B cell (primary cell): ENCODE results near the gene WWC2. TPM values are rescaled to one million over a fixed set of nuclear protein-coding genes. Genes with fewer than 3 reads are reported as not detected.

Experiments
- ATAC-seq: fragments of 200-7000 bp; cut with Tn5 transposase; one replicate; pipeline ENCODE4 v1.10.0; 2021; ENCODE audit warnings: low read depth, mild to moderate bottlenecking, moderate number of reproducible peaks, moderate library complexity
- CTCF ChIA-PET: fragments of 350-600 bp; sonication (Branson Sonifier 250); formaldehyde crosslinking; loops from one replicate; lab custom pipeline; 2021; ENCODE audit warnings: antibody characterized with exemption, inconsistent platforms; lab: Charles Lee
- POLR2A ChIA-PET: fragments of 350-600 bp; sonication (Branson Sonifier 250); formaldehyde crosslinking; loops from one replicate; lab custom pipeline; 2021; ENCODE audit warnings: antibody characterized with exemption; lab: Charles Lee
- DNase-seq: peaks from one replicate; pipeline ENCODE4 v3.0.0; 2013
- H2AFZ ChIP-seq: 2 replicates; pipeline ENCODE4 v1.6.1; 2012; ENCODE audit warnings: mild to moderate bottlenecking, low read depth, low read length; ENCODE audit not compliant: insufficient read depth, poor library complexity, severe bottlenecking
- H3K27ac ChIP-seq, 2 donors: 1 replicate in 1 of 2; 2 replicates in 1 of 2; pipeline ENCODE4 v1.5.1; 2012 to 2013; ENCODE audit warnings: low read length in 2 of 2, mild to moderate bottlenecking in 2 of 2, moderate library complexity in 1 of 2
- H3K27me3 ChIP-seq, 4 experiments: fragments of 200-600 bp in 1 of 4; sonication (generic) in 1 of 4; replicated peaks in 1 of 4; 1 replicate in 2 of 4; 2 replicates in 2 of 4; pipeline versions ENCODE4 v1.6.1 to v1.7.0; 2013 to 2016; ENCODE audit warnings: low read length in 3 of 4, mild to moderate bottlenecking in 2 of 4, mixed read lengths in 1 of 4, moderate library complexity in 1 of 4; ENCODE audit not compliant: insufficient read depth in 4 of 4, control insufficient read depth in 3 of 4; ENCODE audit errors: control extremely low read depth in 1 of 4
- H3K36me3 ChIP-seq, 2 experiments: replicated peaks in 1 of 2; 1 replicate in 1 of 2; 2 replicates in 1 of 2; pipeline versions ENCODE4 v1.6.1 to v1.7.1; 2013; ENCODE audit warnings: low read length in 1 of 2; ENCODE audit not compliant: insufficient read depth in 2 of 2, control insufficient read depth in 1 of 2; ENCODE audit errors: control extremely low read depth in 1 of 2, extremely low read depth in 1 of 2
- H3K4me1 ChIP-seq, 2 donors: fragments of 200-600 bp in 1 of 2; sonication (generic) in 1 of 2; 1 replicate in 1 of 2; 2 replicates in 1 of 2; pipeline versions ENCODE4 v1.5.1 to v1.6.1; 2013 to 2017; ENCODE audit warnings: low read length in 2 of 2; ENCODE audit not compliant: control insufficient read depth in 2 of 2, insufficient read depth in 2 of 2
- H3K4me2 ChIP-seq: replicated peaks from 2 replicates; pipeline ENCODE3; 2012; ENCODE audit warnings: mild to moderate bottlenecking, low read depth, low read length; ENCODE audit not compliant: poor library complexity, severe bottlenecking
- H3K4me3 ChIP-seq, 5 experiments: fragments of 200-600 bp in 1 of 5; sonication (generic) in 1 of 5; 1 replicate in 3 of 5; 2 replicates in 2 of 5; pipeline versions ENCODE4 v1.5.1 to v1.7.0; 2011 to 2016; ENCODE audit warnings: low read length in 4 of 5, mild to moderate bottlenecking in 4 of 5, low read depth in 2 of 5, control low read depth in 1 of 5, moderate library complexity in 1 of 5; ENCODE audit not compliant: insufficient read depth in 1 of 5; ENCODE audit errors: control extremely low read depth in 1 of 5, extremely low read depth in 1 of 5
- H3K79me2 ChIP-seq: fragments of 200-600 bp; sonication (generic); one replicate; pipeline ENCODE4 v1.6.0; 2016; ENCODE audit warnings: low read length; ENCODE audit not compliant: control insufficient read depth, insufficient read depth
- H3K9ac ChIP-seq: fragments of 200-600 bp; sonication (generic); 2 replicates; pipeline ENCODE4 v1.6.1; 2017; ENCODE audit warnings: mild to moderate bottlenecking, low read length, moderate library complexity
- H3K9me3 ChIP-seq, 3 donors: one replicate each; pipeline versions ENCODE4 v1.6.1 to v1.7.1; 2013; ENCODE audit warnings: low read length in 2 of 3; ENCODE audit not compliant: control insufficient read depth in 2 of 3, insufficient read depth in 1 of 3; ENCODE audit errors: control extremely low read depth in 1 of 3
- H4K20me1 ChIP-seq: 2 replicates; pipeline ENCODE4 v1.6.0; 2012; ENCODE audit warnings: mild to moderate bottlenecking, low read length; ENCODE audit not compliant: insufficient read depth, control insufficient read depth, poor library complexity, severe bottlenecking
- H3K27ac Mint-ChIP-seq: one replicate; pipeline ENCODE4 v1.8.0; 2021; ENCODE audit warnings: mixed read lengths
- H3K27me3 Mint-ChIP-seq: one replicate; pipeline ENCODE4 v1.8.0; 2021; ENCODE audit warnings: mixed read lengths
- H3K4me1 Mint-ChIP-seq: one replicate; pipeline ENCODE4 v1.8.0; 2021; ENCODE audit warnings: mixed read lengths
- H3K4me3 Mint-ChIP-seq: one replicate; pipeline ENCODE4 v1.8.0; 2021; ENCODE audit warnings: mixed read lengths
- H3K9me3 Mint-ChIP-seq: one replicate; pipeline ENCODE4 v1.8.0; 2022; ENCODE audit warnings: mixed read lengths; ENCODE audit not compliant: insufficient read depth
- CTCF ChIP-seq: fragments of 200-600 bp; IDR thresholded peaks from one replicate; pipeline ENCODE4 v1.8.0; 2022; ENCODE audit warnings: antibody characterized with exemption, mild to moderate bottlenecking
- EZH2 ChIP-seq: IDR thresholded peaks from 2 replicates; pipeline ENCODE4 v1.6.1; 2012; ENCODE audit warnings: borderline replicate concordance, low read depth, mild to moderate bottlenecking, moderate library complexity, low read length; ENCODE audit not compliant: insufficient read depth, poor library complexity, severe bottlenecking
- WGBS: methylation state at CpG from one replicate; pipeline ENCODE4 v1.1.5; 2013; ENCODE audit warnings: missing lambda C conversion rate; ENCODE audit not compliant: insufficient coverage; 5-methylcytosine and 5-hydroxymethylcytosine counted together
- intact Hi-C: fragments of 100-400 bp; cut with micrococcal nuclease; formaldehyde crosslinking; loops from one replicate; pipeline ENCODE4 v1.10.0; 2022
- polyA plus RNA-seq: library from polyadenylated mRNA; depleted of rRNA; stranded (reverse); fragments of >200 nt; gene quantifications from 2 replicates; pipeline ENCODE4 v1.2.3, GENCODE V29; 2012
- total RNA-seq, 2 donors: library from RNA; stranded (reverse); fragments of 120-200 nt in 1 of 2; gene quantifications; 1 replicate in 1 of 2; 2 replicates in 1 of 2; pipeline versions ENCODE4 v1.2.3 to v1.2.4, GENCODE V29; 2013 to 2022

The WWC2 gene
- total and polyA plus RNA-seq, 2 donors (not counting 1 experiment from before 2014, with no cell fraction given): 0.07 to 0.32 TPM

GRCh38 chr4:183321079-183321478, 222.0 kb downstream of the WWC2 start:
- Mint-ChIP-seq H3K27ac (no peak overlapping the region), H3K4me1 (no peaks in the 10 kb centered on the region)
- WGBS: no CpG with 5 or more reads among the region's 2 CpGs

GRCh38 chr4:183321516-183321915, 222.5 kb downstream of the WWC2 start:
- intact Hi-C loops: no loop called here
- 93% methylated on average over 4 of the region's 5 CpGs for WGBS
- no peak overlapping the region for H3K4me2 ChIP-seq
- H3K9me3 ChIP-seq: no peaks in the 10 kb centered on the region
- no peak overlapping the region for H3K4me3 Mint-ChIP-seq
- no peak overlapping the region for H2AFZ ChIP-seq
- no peaks in the 10 kb centered on the region for H3K79me2 ChIP-seq
- DNase-seq: no peak
- H3K9ac ChIP-seq: no peak overlapping the region
- H3K9me3 Mint-ChIP-seq: no peaks in the 10 kb centered on the region
- POLR2A ChIA-PET: no interaction called here
- TF ChIP-seq EZH2 (no peak), CTCF (no peak)
- CTCF ChIA-PET: no interaction called here
- H3K27me3 Mint-ChIP-seq: peaks cover 11% of the 10 kb centered on the region
- no peaks in the 10 kb centered on the region for H4K20me1 ChIP-seq
- ATAC-seq: no peak
- no peaks in the 10 kb centered on the region for H3K4me1 Mint-ChIP-seq
- H3K4me3 ChIP-seq: no peak overlapping the region
- H3K4me1 ChIP-seq: no peaks in the 10 kb centered on the region
- H3K27ac ChIP-seq: no peak overlapping the region
- no peak overlapping the region for H3K27ac Mint-ChIP-seq
- H3K36me3 ChIP-seq: no peaks in the 10 kb centered on the region
- no peaks in the 10 kb centered on the region for H3K27me3 ChIP-seq

More at GRCh38 chr4:183321079-183321478, 222.0 kb downstream of the WWC2 start:
- Histone ChIP-seq H3K4me1 (no peaks in the 10 kb centered on the region), H3K9ac (no peak overlapping the region), H3K4me3 (no peak overlapping the region), H3K4me2 (no peak overlapping the region), H3K9me3 (no peaks in the 10 kb centered on the region), H3K36me3 (no peaks in the 10 kb centered on the region), H4K20me1 (no peaks in the 10 kb centered on the region), H3K27me3 (no peaks in the 10 kb centered on the region), H3K79me2 (no peaks in the 10 kb centered on the region), H2AFZ (no peak overlapping the region), H3K27ac (no peak overlapping the region)
- POLR2A ChIA-PET: no interaction called here
- H3K9me3 Mint-ChIP-seq: no peaks in the 10 kb centered on the region
- no peak overlapping the region for H3K4me3 Mint-ChIP-seq
- TF ChIP-seq EZH2: no peak
- no peak for TF ChIP-seq CTCF
- no peak for ATAC-seq
- CTCF ChIA-PET: no interaction called here
- H3K27me3 Mint-ChIP-seq: peaks cover 11% of the 10 kb centered on the region
- intact Hi-C loops: no loop called here
- DNase-seq: no peak
